OCI-LY3 (cell line): ENCODE results near the gene GPR87.

Experiments
- H2AFZ ChIP-seq: fragments of 200-600, 300-600 bp; shearing (Covaris generic); 2 replicates; pipeline ENCODE4 v1.6.0; 2014; ENCODE audit warnings: antibody characterized with exemption, low read depth, low read length
- H3K27ac ChIP-seq: fragments of 200-600, 300-600 bp; sonication (generic); 2 replicates; pipeline ENCODE4 v1.5.1; 2014; ENCODE audit warnings: mild to moderate bottlenecking, low read length, moderate library complexity, mixed read lengths
- H3K27me3 ChIP-seq: fragments of 200-600, 300-600 bp; sonication (generic); 2 replicates; pipeline ENCODE4 v1.6.1; 2014; ENCODE audit warnings: low read depth, low read length, mixed read lengths
- H3K36me3 ChIP-seq: fragments of 200-600, 300-600 bp; sonication (generic); replicated peaks from 2 replicates; pipeline ENCODE3; 2014; ENCODE audit warnings: low read depth, low read length, mixed read lengths
- H3K4me1 ChIP-seq: fragments of 300-600, 200-600 bp; sonication (generic); 2 replicates; pipeline ENCODE4 v1.6.1; 2014; ENCODE audit warnings: low read length, mixed read lengths
- H3K4me2 ChIP-seq: fragments of 200-600, 300-600 bp; sonication (generic); 2 replicates; pipeline ENCODE4 v1.6.1; 2014; ENCODE audit warnings: low read length, mixed read lengths
- H3K4me3 ChIP-seq: fragments of 300-600, 200-600 bp; sonication (generic); 2 replicates; pipeline ENCODE4 v1.5.1; 2014; ENCODE audit warnings: antibody characterized with exemption, mild to moderate bottlenecking, low read length, moderate library complexity
- H3K79me2 ChIP-seq: fragments of 300-600, 200-600 bp; shearing (Covaris generic); 2 replicates; pipeline ENCODE4 v1.6.1; 2014; ENCODE audit warnings: mild to moderate bottlenecking, low read length, mixed read lengths
- H3K9ac ChIP-seq: fragments of 300-600, 200-600 bp; shearing (Covaris generic); 2 replicates; pipeline ENCODE4 v1.6.0; 2014; ENCODE audit warnings: mild to moderate bottlenecking, low read length, moderate library complexity
- H3K9me3 ChIP-seq: fragments of 200-600, 300-600 bp; shearing (Covaris generic); 2 replicates; pipeline ENCODE4 v1.6.1; 2014; ENCODE audit warnings: low read length, mixed read lengths; ENCODE audit not compliant: insufficient read depth
- H4K20me1 ChIP-seq: fragments of 200-600, 300-600 bp; sonication (generic); 2 replicates; pipeline ENCODE4 v1.6.1; 2016; ENCODE audit warnings: low read length, mixed read lengths; ENCODE audit not compliant: insufficient read depth
- EZH2phosphoT487 ChIP-seq: fragments of 200-600 bp; shearing (Covaris generic); IDR thresholded peaks from 2 replicates; pipeline ENCODE4 v1.6.1; 2018; ENCODE audit warnings: antibody characterized with exemption, mixed run types, low read depth
- TF ChIP-seq, protein P1 (sequence below): fragments of 200-600, 300-600 bp; sonication (generic); IDR thresholded peaks from 2 replicates; pipeline ENCODE4 v1.5.1; 2014; ENCODE audit warnings: antibody characterized with exemption, low read length, low read depth

The GPR87 gene

DNA sequence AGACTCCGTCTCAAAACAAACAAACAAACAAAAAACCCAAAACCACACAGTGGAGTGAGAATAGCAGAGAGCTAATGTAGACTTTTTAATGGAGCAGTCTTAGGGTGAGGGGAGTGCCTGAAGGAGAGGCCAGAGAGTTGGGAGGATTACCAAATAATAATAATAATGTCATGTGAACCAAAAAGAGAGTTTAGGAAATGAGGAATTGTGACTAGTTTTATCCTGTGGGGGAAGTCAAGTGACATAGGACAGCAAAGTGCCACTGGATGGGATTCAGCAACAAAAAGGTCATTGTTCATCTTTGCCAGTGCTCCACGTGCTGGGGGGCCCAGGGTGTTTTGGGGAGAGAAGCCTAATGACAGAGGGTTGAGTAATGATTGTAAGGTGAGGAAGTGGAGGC lies 12.9 kb downstream of the GPR87 start:
- Histone ChIP-seq H3K36me3 (no peaks in the 10 kb centered on the region), H3K4me1 (peaks cover 13% of the 10 kb centered on the region), H4K20me1 (no peaks in the 10 kb centered on the region), H3K9ac (no peak overlapping the region), H3K27me3 (no peaks in the 10 kb centered on the region), H2AFZ (no peak overlapping the region), H3K79me2 (no peaks in the 10 kb centered on the region), H3K27ac (no peak overlapping the region), H3K4me3 (no peak overlapping the region), H3K9me3 (no peaks in the 10 kb centered on the region), H3K4me2 (no peak overlapping the region)
- TF ChIP-seq, protein P1, sequence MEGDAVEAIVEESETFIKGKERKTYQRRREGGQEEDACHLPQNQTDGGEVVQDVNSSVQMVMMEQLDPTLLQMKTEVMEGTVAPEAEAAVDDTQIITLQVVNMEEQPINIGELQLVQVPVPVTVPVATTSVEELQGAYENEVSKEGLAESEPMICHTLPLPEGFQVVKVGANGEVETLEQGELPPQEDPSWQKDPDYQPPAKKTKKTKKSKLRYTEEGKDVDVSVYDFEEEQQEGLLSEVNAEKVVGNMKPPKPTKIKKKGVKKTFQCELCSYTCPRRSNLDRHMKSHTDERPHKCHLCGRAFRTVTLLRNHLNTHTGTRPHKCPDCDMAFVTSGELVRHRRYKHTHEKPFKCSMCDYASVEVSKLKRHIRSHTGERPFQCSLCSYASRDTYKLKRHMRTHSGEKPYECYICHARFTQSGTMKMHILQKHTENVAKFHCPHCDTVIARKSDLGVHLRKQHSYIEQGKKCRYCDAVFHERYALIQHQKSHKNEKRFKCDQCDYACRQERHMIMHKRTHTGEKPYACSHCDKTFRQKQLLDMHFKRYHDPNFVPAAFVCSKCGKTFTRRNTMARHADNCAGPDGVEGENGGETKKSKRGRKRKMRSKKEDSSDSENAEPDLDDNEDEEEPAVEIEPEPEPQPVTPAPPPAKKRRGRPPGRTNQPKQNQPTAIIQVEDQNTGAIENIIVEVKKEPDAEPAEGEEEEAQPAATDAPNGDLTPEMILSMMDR, result no peak
- TF ChIP-seq EZH2phosphoT487, result no peak

DNA sequence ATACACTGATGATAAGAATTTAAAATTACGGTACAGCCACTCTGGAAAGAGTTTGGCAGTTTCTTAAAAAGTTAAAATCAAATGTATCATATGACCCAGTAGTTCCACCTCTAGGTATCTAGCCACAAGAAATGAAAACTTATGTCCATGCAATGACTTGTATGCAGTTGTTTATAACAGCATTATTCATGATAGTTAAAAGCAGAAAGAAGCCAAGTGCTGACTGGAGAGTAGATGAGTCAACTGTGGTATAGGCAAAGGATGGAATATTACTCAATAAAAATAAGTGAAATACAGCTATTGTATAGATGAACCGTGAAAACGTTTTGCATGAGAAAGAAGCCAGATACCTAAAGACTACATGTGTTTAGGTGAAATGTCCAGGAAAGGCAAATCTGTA lies 14.8 kb downstream of the GPR87 start:
- Histone ChIP-seq H3K9me3 (no peaks in the 10 kb centered on the region), H4K20me1 (no peaks in the 10 kb centered on the region), H2AFZ (no peak overlapping the region), H3K27ac (no peak overlapping the region), H3K4me2 (no peak overlapping the region), H3K4me3 (no peak overlapping the region), H3K9ac (no peak overlapping the region), H3K79me2 (no peaks in the 10 kb centered on the region), H3K4me1 (no peaks in the 10 kb centered on the region), H3K27me3 (no peaks in the 10 kb centered on the region), H3K36me3 (no peaks in the 10 kb centered on the region)
- TF ChIP-seq EZH2phosphoT487, result no peak
- TF ChIP-seq, protein P1, result no peak

DNA sequence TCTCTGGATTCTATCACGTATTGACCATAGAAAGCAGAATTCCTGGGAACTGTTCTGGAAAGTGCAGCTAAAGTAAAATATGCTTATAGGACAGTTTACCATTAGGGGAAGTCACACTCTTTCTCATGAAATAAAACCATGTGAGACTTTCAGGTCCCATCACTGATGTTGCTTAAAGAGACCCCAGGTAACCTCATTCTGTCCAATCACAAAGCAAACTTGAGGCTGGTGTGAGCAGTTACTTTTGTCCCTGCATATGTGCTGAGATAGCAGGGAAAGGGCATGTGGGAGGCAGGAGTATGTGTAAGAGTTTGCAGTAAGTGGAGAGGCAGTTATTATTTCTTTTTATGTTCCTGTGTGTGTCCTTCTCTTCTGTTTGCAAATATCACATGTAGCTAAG lies 16.1 kb downstream of the GPR87 start:
- no peaks in the 10 kb centered on the region for H4K20me1 ChIP-seq
- no peak overlapping the region for H3K4me3 ChIP-seq
- H3K27me3 ChIP-seq, result no peaks in the 10 kb centered on the region
- no peaks in the 10 kb centered on the region for H3K79me2 ChIP-seq
- TF ChIP-seq, protein P1, result no peak
- TF ChIP-seq EZH2phosphoT487, result no peak
- H3K4me1 ChIP-seq, result no peaks in the 10 kb centered on the region
- H2AFZ ChIP-seq, result no peak overlapping the region
- H3K36me3 ChIP-seq, result no peaks in the 10 kb centered on the region
- H3K9ac ChIP-seq, result no peak overlapping the region
- no peak overlapping the region for H3K27ac ChIP-seq
- no peak overlapping the region for H3K4me2 ChIP-seq
- H3K9me3 ChIP-seq, result no peaks in the 10 kb centered on the region

GRCh38 chr3:151299006-151299405 lies 17.6 kb downstream of the GPR87 start:
- H3K79me2 ChIP-seq, result no peaks in the 10 kb centered on the region
- H3K9me3 ChIP-seq, result no peaks in the 10 kb centered on the region
- H3K9ac ChIP-seq, result no peak overlapping the region
- H2AFZ ChIP-seq, result no peak overlapping the region
- H3K4me1 ChIP-seq, result no peaks in the 10 kb centered on the region
- TF ChIP-seq EZH2phosphoT487, result no peak
- TF ChIP-seq, protein P1, result no peak
- no peaks in the 10 kb centered on the region for H3K36me3 ChIP-seq
- H3K27me3 ChIP-seq, result no peaks in the 10 kb centered on the region
- no peak overlapping the region for H3K4me2 ChIP-seq
- H4K20me1 ChIP-seq, result no peaks in the 10 kb centered on the region
- H3K27ac ChIP-seq, result no peak overlapping the region
- H3K4me3 ChIP-seq, result no peak overlapping the region
